RWPE2 (cell line): ENCODE measurements around the gene C19orf25.

Experiments
- ATAC-seq: fragments of 200-7000 bp; cut with Tn5 transposase; 3 replicates; pipeline ENCODE4 v1.9.1; 2021; ENCODE audit warnings: low read depth
- DNase-seq: peaks from one replicate; pipeline ENCODE4 v3.0.0-alpha.2; 2020; ENCODE audit warnings: low spot score
- H3K27ac ChIP-seq: fragments of 450-650 bp; 2 replicates; pipeline ENCODE4 v1.5.1; 2017; ENCODE audit warnings: mild to moderate bottlenecking; ENCODE audit not compliant: poor library complexity, severe bottlenecking
- H3K27me3 ChIP-seq: fragments of 250-450 bp; sonication (Bioruptor Pico); 2 replicates; pipeline ENCODE4 v1.5.1; 2021; ENCODE audit warnings: mild to moderate bottlenecking, moderate library complexity; ENCODE audit not compliant: insufficient read depth, poor library complexity, severe bottlenecking
- H3K36me3 ChIP-seq: fragments of 250-450 bp; sonication (Bioruptor Pico); 2 replicates; pipeline ENCODE4 v1.5.1; 2020; ENCODE audit warnings: low read depth, mild to moderate bottlenecking, moderate library complexity
- H3K4me1 ChIP-seq: fragments of 250-450 bp; sonication (Bioruptor Pico); 2 replicates; pipeline ENCODE4 v1.5.1; 2021; ENCODE audit warnings: mild to moderate bottlenecking, moderate library complexity; ENCODE audit not compliant: insufficient read depth, poor library complexity, severe bottlenecking
- H3K4me3 ChIP-seq: fragments of 250-450 bp; sonication (Bioruptor Pico); 2 replicates; pipeline ENCODE4 v1.5.1; 2021; ENCODE audit warnings: mild to moderate bottlenecking, moderate library complexity; ENCODE audit not compliant: severe bottlenecking
- H3K9me3 ChIP-seq: fragments of 250-450 bp; sonication (Bioruptor Pico); 2 replicates; pipeline ENCODE4 v1.5.1; 2021; ENCODE audit warnings: mild to moderate bottlenecking, moderate library complexity; ENCODE audit not compliant: severe bottlenecking
- CTCF ChIP-seq: fragments of 450-650 bp; IDR thresholded peaks from one replicate; pipeline ENCODE4 v1.5.1; 2017; ENCODE audit warnings: mild to moderate bottlenecking, moderate library complexity; ENCODE audit not compliant: poor library complexity, severe bottlenecking

Gene C19orf25

DNA sequence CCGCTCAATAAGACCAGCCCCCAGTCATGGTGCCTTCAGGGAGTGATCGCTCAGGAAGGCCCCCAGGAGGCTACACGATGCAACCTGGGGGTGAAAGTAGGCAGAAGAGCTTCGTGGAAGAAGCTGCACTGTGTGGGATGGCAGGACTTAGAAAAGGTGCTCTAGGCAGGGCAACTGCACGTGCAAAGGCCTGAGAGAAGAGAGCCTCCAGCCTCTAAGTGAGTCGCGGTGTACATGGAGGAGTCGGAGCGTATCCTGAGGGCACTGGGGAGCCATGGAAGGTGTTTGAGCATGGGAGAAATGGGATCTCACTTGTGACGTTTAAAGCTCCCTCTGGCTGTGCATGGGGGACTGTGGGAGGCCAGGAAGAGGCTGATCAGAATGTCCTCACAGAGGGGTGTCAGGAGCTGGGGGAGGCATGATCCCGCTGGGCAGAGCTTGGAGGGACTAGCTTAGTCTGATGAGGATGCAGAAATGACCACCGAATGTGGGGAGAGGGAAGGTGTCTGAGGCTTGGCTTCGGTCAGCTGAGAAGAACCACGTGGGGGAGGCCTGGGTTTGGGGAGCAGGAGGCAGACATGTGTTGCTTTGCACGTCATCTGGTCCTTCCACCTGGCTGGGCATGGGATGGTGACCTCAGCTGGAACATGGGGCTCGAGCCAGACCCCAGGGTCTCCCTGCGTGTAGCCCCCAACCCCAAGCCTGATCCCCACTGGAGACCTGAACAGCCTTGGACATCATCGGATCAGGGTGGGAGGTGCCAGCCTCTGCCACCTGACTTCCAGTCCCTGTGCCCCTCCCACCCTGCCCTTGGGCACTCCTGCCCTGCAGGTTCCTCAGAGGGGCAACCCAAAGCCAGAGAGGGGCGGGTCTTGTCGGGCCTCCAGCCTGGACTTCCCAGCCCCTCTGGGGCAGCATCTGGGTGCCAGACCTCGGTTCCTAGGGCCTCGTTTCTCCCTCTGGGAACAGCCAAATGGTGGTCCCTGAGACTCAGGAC is 28.0 kb downstream of the C19orf25 start:
- Histone ChIP-seq H3K4me3 (no peak overlapping the region), H3K9me3 (no peaks in the 10 kb centered on the region), H3K27ac (no peak overlapping the region), H3K4me1 (no peaks in the 10 kb centered on the region), H3K36me3 (no peaks in the 10 kb centered on the region), H3K27me3 (peaks cover 75% of the 10 kb centered on the region)
- ATAC-seq (no peak), DNase-seq (no peak)
- TF ChIP-seq CTCF = no peak

- Histone ChIP-seq H3K4me1 (no peaks in the 10 kb centered on the region), H3K4me3 (no peak within 1 kb of the TSS), H3K27ac (no peak within 1 kb of the TSS), H3K27me3 (peaks cover 73% of the 10 kb centered on the region), H3K9me3 (no peaks in the 10 kb centered on the region), H3K36me3 (no peaks in the 10 kb centered on the region)
- no peak for ATAC-seq
- no peak for DNase-seq
- no peak for TF ChIP-seq CTCF
Observed at GRCh38 chr19:1449467-1450442, 29.3 kb downstream of the C19orf25 start, which contains the start of gene APC2. Gene APC2 (plus strand): TSS chr19:1450121. CDS start chr19:1453002, 2,881 bp downstream.

DNA sequence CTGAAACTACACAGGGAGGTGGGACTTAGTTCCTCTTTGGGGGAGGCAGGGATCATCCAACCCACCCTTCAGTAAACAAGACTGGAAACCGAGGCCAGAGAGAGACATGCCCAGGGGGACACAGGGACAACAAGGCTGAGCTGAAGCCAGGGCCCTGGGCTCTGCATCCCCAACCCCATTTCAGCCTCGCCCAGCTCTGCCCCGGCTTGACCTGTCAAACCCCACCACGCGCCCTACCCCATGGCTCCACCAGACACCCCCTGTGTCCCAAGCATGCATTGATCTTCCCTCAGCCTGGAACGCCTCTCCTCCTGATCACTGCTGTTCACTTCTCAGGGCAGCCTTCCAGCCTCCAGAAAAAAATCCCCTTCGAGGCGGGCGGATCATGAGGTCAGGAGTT is 31.1 kb downstream of the C19orf25 start:
- ATAC-seq (no peak), DNase-seq (no peak)
- Histone ChIP-seq H3K27me3 (peaks cover 61% of the 10 kb centered on the region), H3K9me3 (no peaks in the 10 kb centered on the region), H3K27ac (no peak overlapping the region), H3K36me3 (no peaks in the 10 kb centered on the region; the same call in 1 of the 2 replicates), H3K4me3 (no peak overlapping the region), H3K4me1 (no peaks in the 10 kb centered on the region)
- TF ChIP-seq CTCF = no peak

- ATAC-seq = no peak
- no peak overlapping the region for H3K4me3 ChIP-seq
- H3K36me3 ChIP-seq = peaks cover 3% of the 10 kb centered on the region; the same call in 1 of the 2 replicates
- no peak overlapping the region for H3K27ac ChIP-seq
- no peak for TF ChIP-seq CTCF
- H3K4me1 ChIP-seq = no peaks in the 10 kb centered on the region
- DNase-seq = no peak
- H3K27me3 ChIP-seq = peaks cover 57% of the 10 kb centered on the region
- H3K9me3 ChIP-seq = no peaks in the 10 kb centered on the region
Observed at GRCh38 chr19:1447504-1447903, 31.5 kb downstream of the C19orf25 start.
